ENCODE measurements around the gene GJC1.

DNA sequence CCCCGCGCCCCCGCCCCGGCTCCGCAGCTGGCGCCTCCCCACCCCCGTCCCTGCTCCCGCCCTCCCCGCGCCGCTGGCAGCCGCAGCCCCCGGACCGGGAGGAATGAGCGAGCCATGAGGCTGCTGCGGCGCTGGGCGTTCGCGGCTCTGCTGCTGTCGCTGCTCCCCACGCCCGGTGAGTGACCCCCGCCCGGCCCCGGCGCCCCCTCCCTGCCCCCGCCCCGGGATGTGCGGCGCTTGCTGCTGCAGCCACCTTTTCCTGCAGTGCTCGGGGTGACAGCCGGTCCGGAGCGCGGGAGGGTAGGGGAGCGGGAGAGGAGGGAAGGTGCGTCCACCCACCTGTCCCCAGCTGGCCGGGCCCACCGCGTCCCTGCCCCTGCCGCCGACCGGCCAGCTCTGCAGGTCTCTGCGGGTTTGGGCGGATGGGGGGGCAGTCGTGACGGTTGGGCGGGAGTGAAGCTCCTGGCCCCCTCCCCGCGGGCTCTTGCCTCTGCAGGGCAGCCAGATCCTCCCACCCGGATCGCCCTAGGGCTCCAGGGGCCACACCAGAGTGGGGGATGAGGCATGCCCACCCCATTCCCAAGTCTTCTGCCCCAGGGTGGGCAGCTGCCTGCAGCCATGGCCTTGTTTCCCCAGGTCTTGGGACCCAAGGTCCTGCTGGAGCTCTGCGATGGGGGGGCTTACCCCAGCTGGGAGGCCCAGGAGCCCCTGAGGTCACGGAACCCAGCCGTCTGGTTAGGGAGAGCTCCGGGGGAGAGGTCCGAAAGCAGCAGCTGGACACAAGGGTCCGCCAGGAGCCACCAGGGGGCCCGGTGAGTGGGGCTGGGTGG lies 70.8 kb downstream of the GJC1 start:
- TF ChIP-seq, protein P1, sequence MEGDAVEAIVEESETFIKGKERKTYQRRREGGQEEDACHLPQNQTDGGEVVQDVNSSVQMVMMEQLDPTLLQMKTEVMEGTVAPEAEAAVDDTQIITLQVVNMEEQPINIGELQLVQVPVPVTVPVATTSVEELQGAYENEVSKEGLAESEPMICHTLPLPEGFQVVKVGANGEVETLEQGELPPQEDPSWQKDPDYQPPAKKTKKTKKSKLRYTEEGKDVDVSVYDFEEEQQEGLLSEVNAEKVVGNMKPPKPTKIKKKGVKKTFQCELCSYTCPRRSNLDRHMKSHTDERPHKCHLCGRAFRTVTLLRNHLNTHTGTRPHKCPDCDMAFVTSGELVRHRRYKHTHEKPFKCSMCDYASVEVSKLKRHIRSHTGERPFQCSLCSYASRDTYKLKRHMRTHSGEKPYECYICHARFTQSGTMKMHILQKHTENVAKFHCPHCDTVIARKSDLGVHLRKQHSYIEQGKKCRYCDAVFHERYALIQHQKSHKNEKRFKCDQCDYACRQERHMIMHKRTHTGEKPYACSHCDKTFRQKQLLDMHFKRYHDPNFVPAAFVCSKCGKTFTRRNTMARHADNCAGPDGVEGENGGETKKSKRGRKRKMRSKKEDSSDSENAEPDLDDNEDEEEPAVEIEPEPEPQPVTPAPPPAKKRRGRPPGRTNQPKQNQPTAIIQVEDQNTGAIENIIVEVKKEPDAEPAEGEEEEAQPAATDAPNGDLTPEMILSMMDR (IDR thresholded peaks at IDR 0.05; ENCODE audit: extremely low read depth in 1 of 2, insufficient read depth in 1 of 2, low read depth in 1 of 2, low read length in 2 of 2) = peak in 1 of 2 donors; percentile 37
- TF ChIP-seq POLR2A (IDR thresholded peaks at IDR 0.05; ENCODE audit: low read depth, low read length) = no peak
